ENCODE results near the gene N4BP2L2.

Gene N4BP2L2

GRCh38 chr13:32443111-32443510 is 95.5 kb downstream of the N4BP2L2 start:
- TF ChIP-seq CTCF (IDR thresholded peaks at IDR 0.05; ENCODE audit: low read length, missing control alignments) = peak; percentile 19
- no peak overlapping the region for H3K4me3 ChIP-seq (replicated peaks; ENCODE audit: low read depth, low read length)
- DNase-seq (ENCODE audit: low read depth) = peak; percentile 17

- TF ChIP-seq CTCF (IDR thresholded peaks at IDR 0.05; ENCODE audit: low read length, missing control alignments) = no peak
- DNase-seq (ENCODE audit: low read depth) = no peak
- H3K4me3 ChIP-seq (replicated peaks; ENCODE audit: low read depth, low read length) = no peak overlapping the region
These were observed 99.7 kb downstream of the N4BP2L2 start for GRCh38 chr13:32438871-32439270.

GRCh38 chr13:32432856-32433255 is 105.7 kb downstream of the N4BP2L2 start:
- no peak for DNase-seq (ENCODE audit: low read depth)
- TF ChIP-seq CTCF (IDR thresholded peaks at IDR 0.05; ENCODE audit: low read length, missing control alignments) = no peak
- no peak overlapping the region for H3K4me3 ChIP-seq (replicated peaks; ENCODE audit: low read depth, low read length)

- DNase-seq (ENCODE audit: low read depth) = no peak
- no peak for TF ChIP-seq CTCF (IDR thresholded peaks at IDR 0.05; ENCODE audit: low read length, missing control alignments)
- no peak overlapping the region for H3K4me3 ChIP-seq (replicated peaks; ENCODE audit: low read depth, low read length)
These were observed 107.2 kb downstream of the N4BP2L2 start for GRCh38 chr13:32431361-32431760.

- no peak overlapping the region for H3K4me3 ChIP-seq (replicated peaks; ENCODE audit: low read depth, low read length)
- no peak for TF ChIP-seq CTCF (IDR thresholded peaks at IDR 0.05; ENCODE audit: low read length, missing control alignments)
- no peak for DNase-seq (ENCODE audit: low read depth)
These were observed 108.4 kb downstream of the N4BP2L2 start for GRCh38 chr13:32430018-32430747.

- TF ChIP-seq CTCF (IDR thresholded peaks at IDR 0.05; ENCODE audit: low read length, missing control alignments) = no peak
- no peak for DNase-seq (ENCODE audit: low read depth)
- no peak overlapping the region for H3K4me3 ChIP-seq (replicated peaks; ENCODE audit: low read depth, low read length)
These were observed 109.1 kb downstream of the N4BP2L2 start for GRCh38 chr13:32429433-32429909.
